ENCODE data around the gene GFRA1.

- no peak for TF ChIP-seq EZH2 (IDR thresholded peaks at IDR 0.05; ENCODE audit: low read length, missing control alignments)
- TF ChIP-seq, protein P1, sequence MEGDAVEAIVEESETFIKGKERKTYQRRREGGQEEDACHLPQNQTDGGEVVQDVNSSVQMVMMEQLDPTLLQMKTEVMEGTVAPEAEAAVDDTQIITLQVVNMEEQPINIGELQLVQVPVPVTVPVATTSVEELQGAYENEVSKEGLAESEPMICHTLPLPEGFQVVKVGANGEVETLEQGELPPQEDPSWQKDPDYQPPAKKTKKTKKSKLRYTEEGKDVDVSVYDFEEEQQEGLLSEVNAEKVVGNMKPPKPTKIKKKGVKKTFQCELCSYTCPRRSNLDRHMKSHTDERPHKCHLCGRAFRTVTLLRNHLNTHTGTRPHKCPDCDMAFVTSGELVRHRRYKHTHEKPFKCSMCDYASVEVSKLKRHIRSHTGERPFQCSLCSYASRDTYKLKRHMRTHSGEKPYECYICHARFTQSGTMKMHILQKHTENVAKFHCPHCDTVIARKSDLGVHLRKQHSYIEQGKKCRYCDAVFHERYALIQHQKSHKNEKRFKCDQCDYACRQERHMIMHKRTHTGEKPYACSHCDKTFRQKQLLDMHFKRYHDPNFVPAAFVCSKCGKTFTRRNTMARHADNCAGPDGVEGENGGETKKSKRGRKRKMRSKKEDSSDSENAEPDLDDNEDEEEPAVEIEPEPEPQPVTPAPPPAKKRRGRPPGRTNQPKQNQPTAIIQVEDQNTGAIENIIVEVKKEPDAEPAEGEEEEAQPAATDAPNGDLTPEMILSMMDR (conservative IDR thresholded peaks at IDR 0.05 in 1 of 2, IDR thresholded peaks at IDR 0.05 in 1 of 2; ENCODE audit: low read depth in 1 of 2, low read length in 2 of 2) = no peak
These were observed 38.9 kb upstream of the GFRA1 start for GRCh38 chr10:116311706-116312490.
